ENCODE data around the gene GIT2.

- TF ChIP-seq POLR2AphosphoS5 (IDR thresholded peaks at IDR 0.05; ENCODE audit: low read depth), result no peak
- TF ChIP-seq CTCF (conservative IDR thresholded peaks at IDR 0.05; ENCODE audit: low read depth in 2 of 2), result no peak
- TF ChIP-seq CREB1 (CRISPR knock-in tag; IDR thresholded peaks at IDR 0.05; ENCODE audit: low read depth), result no peak
- TF ChIP-seq EZH2phosphoT487 (IDR thresholded peaks at IDR 0.05; ENCODE audit: unreplicated experiment), result no peak
- no peak for TF ChIP-seq REST (IDR thresholded peaks at IDR 0.05; ENCODE audit: unreplicated experiment)
- TF ChIP-seq EZH2 (IDR thresholded peaks at IDR 0.05; ENCODE audit: low read depth, unreplicated experiment), result no peak
- no peak for TF ChIP-seq ZNF331 (CRISPR knock-in tag; IDR thresholded peaks at IDR 0.05; ENCODE audit: low read depth)
These were observed 114.4 kb downstream of the GIT2 start for GRCh38 chr12:109881752-109882151.

Data from GM23338 (cell line).